HG03439 (cell line): ENCODE data around the gene PKHD1.

ENCODE experiments used
- ATAC-seq: cut with Tn5 transposase; IDR thresholded peaks from one replicate; pipeline ENCODE4 v1.9.1; 2021; ENCODE audit warnings: mild to moderate bottlenecking, moderate library complexity; ENCODE audit not compliant: unreplicated experiment

Gene PKHD1

GRCh38 chr6:51818520-51819022 lies 268.8 kb downstream of the PKHD1 start:
- ATAC-seq = no peak

- no peak for ATAC-seq
These were observed 269.6 kb downstream of the PKHD1 start for GRCh38 chr6:51817832-51818231.

- ATAC-seq = no peak
These were observed 273.0 kb downstream of the PKHD1 start for GRCh38 chr6:51814418-51814817.

- ATAC-seq = no peak
These were observed 273.5 kb downstream of the PKHD1 start for GRCh38 chr6:51813904-51814303.

GRCh38 chr6:51812231-51812630 lies 275.2 kb downstream of the PKHD1 start:
- ATAC-seq = no peak

- no peak for ATAC-seq
These were observed 281.9 kb downstream of the PKHD1 start for GRCh38 chr6:51805517-51805916.

- no peak for ATAC-seq
These were observed 286.8 kb downstream of the PKHD1 start for GRCh38 chr6:51800603-51801002.

GRCh38 chr6:51793393-51793792 lies 294.0 kb downstream of the PKHD1 start:
- no peak for ATAC-seq

GRCh38 chr6:51792273-51793030 lies 295.0 kb downstream of the PKHD1 start:
- ATAC-seq = no peak

GRCh38 chr6:51790946-51791345 lies 296.5 kb downstream of the PKHD1 start:
- ATAC-seq = no peak

- ATAC-seq = no peak
These were observed 299.3 kb downstream of the PKHD1 start for GRCh38 chr6:51788121-51788520.

- ATAC-seq = no peak
These were observed 308.7 kb downstream of the PKHD1 start for GRCh38 chr6:51778666-51779065.

GRCh38 chr6:51777618-51778017 lies 309.8 kb downstream of the PKHD1 start:
- ATAC-seq = no peak

GRCh38 chr6:51775942-51776860 lies 311.2 kb downstream of the PKHD1 start:
- ATAC-seq = no peak

GRCh38 chr6:51768087-51768486 lies 319.3 kb downstream of the PKHD1 start:
- ATAC-seq = no peak

- no peak for ATAC-seq
These were observed 322.2 kb downstream of the PKHD1 start for GRCh38 chr6:51765230-51765629.

- no peak for ATAC-seq
These were observed 333.8 kb downstream of the PKHD1 start for GRCh38 chr6:51753635-51754034.

- ATAC-seq = no peak
These were observed 343.4 kb downstream of the PKHD1 start for GRCh38 chr6:51743999-51744398.

GRCh38 chr6:51740658-51741057 lies 346.8 kb downstream of the PKHD1 start:
- ATAC-seq = no peak

GRCh38 chr6:51738614-51739013 lies 348.8 kb downstream of the PKHD1 start:
- no peak for ATAC-seq

GRCh38 chr6:51737580-51738360 lies 349.6 kb downstream of the PKHD1 start:
- ATAC-seq = no peak
